ENCODE results near the gene HHIPL1.

DNA sequence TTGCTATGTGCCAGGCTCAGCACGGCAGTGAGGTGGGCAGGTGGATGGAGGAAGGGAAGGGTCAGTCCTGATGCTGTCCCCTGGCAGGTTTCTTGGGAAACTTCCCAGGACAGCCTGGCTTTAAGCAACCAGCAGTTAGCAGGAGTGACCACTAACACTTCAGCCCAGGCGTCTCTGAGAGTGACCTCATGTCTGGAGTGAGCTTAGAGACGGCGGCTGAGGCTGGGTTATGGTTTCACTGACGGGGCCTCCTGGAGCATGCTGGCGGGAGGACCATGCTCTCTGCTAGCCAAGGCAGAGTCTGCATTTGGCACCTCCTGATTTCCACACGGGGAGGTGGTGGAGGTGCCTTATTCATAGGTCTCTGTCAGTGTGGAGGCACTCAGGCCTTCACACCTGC is 2.5 kb downstream of the HHIPL1 start:
- TF ChIP-seq CTCF (IDR thresholded peaks at IDR 0.05 in 8 of 11, conservative IDR thresholded peaks at IDR 0.05 in 3 of 11) = no peak
- no peak for TF ChIP-seq POLR2A (IDR thresholded peaks at IDR 0.05)

All from spleen (tissue), 7 donors.